ENCODE measurements around the gene CACNG3. TPM values are rescaled to one million over a fixed set of nuclear protein-coding genes. Genes with fewer than 3 reads are reported as not detected.
"Not testable (repeated sequence)": the region's sequence is repeated elsewhere in the genome, so short reads cannot be mapped to it uniquely, and the experiment has no call there.

CACNG3 gene
- polyA plus RNA-seq, 3 donors = not detected

- no peak for DNase-seq (ENCODE audit: low read depth in 3 of 3, low spot score in 2 of 3)
These were observed 19.3 kb downstream of the CACNG3 start for GRCh38 chr16:24275413-24275812.

- DNase-seq (ENCODE audit: low read depth in 3 of 3, low spot score in 2 of 3) = no peak
These were observed 23.9 kb downstream of the CACNG3 start for GRCh38 chr16:24279982-24280515.

GRCh38 chr16:24281466-24281865, 25.3 kb downstream of the CACNG3 start:
- no peak for DNase-seq (ENCODE audit: low read depth in 3 of 3, low spot score in 2 of 3)

- DNase-seq (ENCODE audit: low read depth in 3 of 3, low spot score in 2 of 3) = no peak
These were observed 26.0 kb downstream of the CACNG3 start for GRCh38 chr16:24282141-24282540.

- no peak for DNase-seq (ENCODE audit: low read depth in 3 of 3, low spot score in 2 of 3)
These were observed 30.7 kb downstream of the CACNG3 start for GRCh38 chr16:24286741-24287405.

- DNase-seq (ENCODE audit: low read depth in 3 of 3, low spot score in 2 of 3) = no peak
These were observed 32.4 kb downstream of the CACNG3 start for GRCh38 chr16:24288516-24288915.

- no peak for DNase-seq (ENCODE audit: low read depth in 3 of 3, low spot score in 2 of 3)
These were observed 33.1 kb downstream of the CACNG3 start for GRCh38 chr16:24289166-24289700.

- DNase-seq (ENCODE audit: low read depth in 3 of 3, low spot score in 2 of 3) = no peak
These were observed 35.8 kb downstream of the CACNG3 start for GRCh38 chr16:24291932-24292331.

- DNase-seq (ENCODE audit: low read depth in 3 of 3, low spot score in 2 of 3) = no peak
These were observed 38.0 kb downstream of the CACNG3 start for GRCh38 chr16:24294131-24294530.

GRCh38 chr16:24297375-24297774, 41.2 kb downstream of the CACNG3 start:
- DNase-seq (ENCODE audit: low read depth in 3 of 3, low spot score in 2 of 3) = no peak

- DNase-seq (ENCODE audit: low read depth in 3 of 3, low spot score in 2 of 3) = no peak
These were observed 42.5 kb downstream of the CACNG3 start for GRCh38 chr16:24298548-24299167.

- DNase-seq (ENCODE audit: low read depth in 3 of 3, low spot score in 2 of 3) = not testable (repeated sequence)
These were observed 44.6 kb downstream of the CACNG3 start for GRCh38 chr16:24300750-24301149.

- no peak for DNase-seq (ENCODE audit: low read depth in 3 of 3, low spot score in 2 of 3)
These were observed 46.5 kb downstream of the CACNG3 start for GRCh38 chr16:24302636-24303035.

- no peak for DNase-seq (ENCODE audit: low read depth in 3 of 3, low spot score in 2 of 3)
These were observed 52.1 kb downstream of the CACNG3 start for GRCh38 chr16:24308200-24308599.

GRCh38 chr16:24309258-24310142, 53.4 kb downstream of the CACNG3 start:
- DNase-seq (ENCODE audit: low read depth in 3 of 3, low spot score in 2 of 3) = no peak

GRCh38 chr16:24315343-24315742, 59.2 kb downstream of the CACNG3 start:
- no peak for DNase-seq (ENCODE audit: low read depth in 3 of 3, low spot score in 2 of 3)

GRCh38 chr16:24318680-24319079, 62.5 kb downstream of the CACNG3 start:
- DNase-seq (ENCODE audit: low read depth in 3 of 3, low spot score in 2 of 3) = no peak

GRCh38 chr16:24319126-24319814, 63.1 kb downstream of the CACNG3 start:
- no peak for DNase-seq (ENCODE audit: low read depth in 3 of 3, low spot score in 2 of 3)

GRCh38 chr16:24322106-24322505, 66.0 kb downstream of the CACNG3 start:
- DNase-seq (ENCODE audit: low read depth in 3 of 3, low spot score in 2 of 3) = no peak

GRCh38 chr16:24324421-24324820, 68.3 kb downstream of the CACNG3 start:
- DNase-seq (ENCODE audit: low read depth in 3 of 3, low spot score in 2 of 3) = no peak

Data from right renal cortex interstitium (tissue), 3 donors.